ENCODE data around the gene MFGE8. TPM values are rescaled to one million over a fixed set of nuclear protein-coding genes. Genes with fewer than 3 reads are reported as not detected.

Gene MFGE8
- total RNA-seq, 4 donors from 2014 or later: 212 to 664 (median 370) TPM

DNA sequence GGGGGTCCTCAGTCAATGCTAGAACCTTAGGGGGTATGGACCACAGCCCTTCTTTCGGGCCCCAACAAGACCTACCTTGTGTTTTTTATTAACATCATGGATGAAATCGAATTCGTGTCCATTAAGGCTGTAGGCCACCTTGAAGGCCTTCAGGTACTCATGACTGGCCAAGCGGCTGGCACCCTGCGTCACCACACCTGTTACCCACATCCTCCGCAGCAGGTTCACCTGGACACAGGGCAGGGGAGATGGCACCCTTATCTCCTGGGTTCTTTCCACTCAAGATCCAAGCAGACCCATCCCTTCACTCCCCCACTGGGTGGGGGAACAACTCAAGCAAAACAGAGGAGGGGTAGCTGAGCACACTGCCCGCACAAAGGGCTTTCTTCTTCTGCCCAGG lies 6.6 kb downstream of the MFGE8 start:
- Histone ChIP-seq H3K4me3 (no peak overlapping the region), H3K4me1 (peaks cover 11 to 42% of the 10 kb centered on the region in 2 donors), H3K9me3 (no peaks in the 10 kb centered on the region), H3K36me3 (no peaks in the 10 kb centered on the region), H3K27ac (no peak overlapping the region), H3K27me3 (no peaks in the 10 kb centered on the region)
- TF ChIP-seq POLR2A (IDR thresholded peaks at IDR 0.05): no peak
- TF ChIP-seq, protein P1, sequence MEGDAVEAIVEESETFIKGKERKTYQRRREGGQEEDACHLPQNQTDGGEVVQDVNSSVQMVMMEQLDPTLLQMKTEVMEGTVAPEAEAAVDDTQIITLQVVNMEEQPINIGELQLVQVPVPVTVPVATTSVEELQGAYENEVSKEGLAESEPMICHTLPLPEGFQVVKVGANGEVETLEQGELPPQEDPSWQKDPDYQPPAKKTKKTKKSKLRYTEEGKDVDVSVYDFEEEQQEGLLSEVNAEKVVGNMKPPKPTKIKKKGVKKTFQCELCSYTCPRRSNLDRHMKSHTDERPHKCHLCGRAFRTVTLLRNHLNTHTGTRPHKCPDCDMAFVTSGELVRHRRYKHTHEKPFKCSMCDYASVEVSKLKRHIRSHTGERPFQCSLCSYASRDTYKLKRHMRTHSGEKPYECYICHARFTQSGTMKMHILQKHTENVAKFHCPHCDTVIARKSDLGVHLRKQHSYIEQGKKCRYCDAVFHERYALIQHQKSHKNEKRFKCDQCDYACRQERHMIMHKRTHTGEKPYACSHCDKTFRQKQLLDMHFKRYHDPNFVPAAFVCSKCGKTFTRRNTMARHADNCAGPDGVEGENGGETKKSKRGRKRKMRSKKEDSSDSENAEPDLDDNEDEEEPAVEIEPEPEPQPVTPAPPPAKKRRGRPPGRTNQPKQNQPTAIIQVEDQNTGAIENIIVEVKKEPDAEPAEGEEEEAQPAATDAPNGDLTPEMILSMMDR (IDR thresholded peaks at IDR 0.05): no peak
- intact Hi-C loops (cut with DNase I; ENCODE audit: low total_unique reads): loop anchor here (5.0 to 10.0 kb wide), 3 partner anchors 111 to 282 kb away; partner anchors contain the start of gene AEN
- no peak for DNase-seq

DNA sequence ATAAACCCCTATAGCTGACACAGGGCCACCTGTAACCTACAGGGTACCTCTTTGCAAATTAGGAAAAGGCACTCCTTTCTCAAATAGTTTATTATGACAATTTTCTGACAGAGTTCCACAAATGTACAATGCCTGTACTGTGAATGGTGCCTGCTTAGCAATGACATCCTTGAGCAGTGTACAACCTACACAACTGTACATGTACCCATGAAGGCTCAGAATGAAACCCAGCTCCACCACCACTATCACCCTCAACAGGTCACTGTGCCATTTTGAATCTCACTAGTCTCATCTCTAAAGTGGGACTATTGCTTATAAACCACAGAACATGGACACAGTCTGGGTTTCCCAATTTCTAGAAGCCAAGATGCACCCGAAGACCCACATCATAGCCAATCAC lies 7.0 kb downstream of the MFGE8 start:
- H3K4me3 ChIP-seq: no peak overlapping the region
- DNase-seq: no peak
- no peak for TF ChIP-seq POLR2A (IDR thresholded peaks at IDR 0.05)
- TF ChIP-seq, protein P1 (IDR thresholded peaks at IDR 0.05): no peak
- no peaks in the 10 kb centered on the region for H3K36me3 ChIP-seq
- no peaks in the 10 kb centered on the region for H3K9me3 ChIP-seq
- H3K27ac ChIP-seq: peak overlapping the region in 1 of 2 donors; percentile 62
- no peaks in the 10 kb centered on the region for H3K27me3 ChIP-seq
- peaks cover 11 to 42% of the 10 kb centered on the region in 2 donors for H3K4me1 ChIP-seq
- intact Hi-C loops (cut with DNase I; ENCODE audit: low total_unique reads): loop anchor here (5.0 to 10.0 kb wide), 3 partner anchors 111 to 281 kb away; partner anchors contain the start of gene AEN

DNA sequence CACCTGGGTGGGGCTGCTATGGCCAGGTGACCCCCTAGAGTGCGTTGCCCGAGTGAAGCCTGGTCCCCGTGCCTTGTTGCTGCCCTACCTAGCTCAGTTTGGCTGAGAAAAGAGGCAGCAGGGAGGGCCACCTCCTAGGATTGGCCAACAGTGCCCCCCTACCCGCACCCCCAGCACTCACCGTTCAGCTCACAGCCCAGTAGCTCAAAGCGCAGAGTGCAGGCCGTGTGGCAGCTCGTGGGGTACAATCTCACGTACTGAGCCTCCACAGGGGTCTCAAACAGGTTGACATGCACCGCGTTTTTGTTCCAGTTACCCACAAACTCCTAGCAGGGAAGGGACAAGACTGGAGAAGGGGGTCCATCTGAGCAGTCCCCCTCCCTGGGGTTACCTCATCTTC lies 7.6 kb downstream of the MFGE8 start:
- intact Hi-C loops (cut with DNase I; ENCODE audit: low total_unique reads): loop anchor here (5.0 to 10.0 kb wide), 3 partner anchors 112 to 281 kb away; partner anchors contain the start of gene AEN
- H3K4me1 ChIP-seq: peaks cover 11 to 41% of the 10 kb centered on the region in 2 donors
- H3K9me3 ChIP-seq: no peaks in the 10 kb centered on the region
- no peaks in the 10 kb centered on the region for H3K27me3 ChIP-seq
- no peak for TF ChIP-seq POLR2A (IDR thresholded peaks at IDR 0.05)
- TF ChIP-seq, protein P1 (IDR thresholded peaks at IDR 0.05): no peak
- no peaks in the 10 kb centered on the region for H3K36me3 ChIP-seq
- H3K4me3 ChIP-seq: no peak overlapping the region
- DNase-seq: no peak
- H3K27ac ChIP-seq: peak overlapping the region; percentile 11 to 62

DNA sequence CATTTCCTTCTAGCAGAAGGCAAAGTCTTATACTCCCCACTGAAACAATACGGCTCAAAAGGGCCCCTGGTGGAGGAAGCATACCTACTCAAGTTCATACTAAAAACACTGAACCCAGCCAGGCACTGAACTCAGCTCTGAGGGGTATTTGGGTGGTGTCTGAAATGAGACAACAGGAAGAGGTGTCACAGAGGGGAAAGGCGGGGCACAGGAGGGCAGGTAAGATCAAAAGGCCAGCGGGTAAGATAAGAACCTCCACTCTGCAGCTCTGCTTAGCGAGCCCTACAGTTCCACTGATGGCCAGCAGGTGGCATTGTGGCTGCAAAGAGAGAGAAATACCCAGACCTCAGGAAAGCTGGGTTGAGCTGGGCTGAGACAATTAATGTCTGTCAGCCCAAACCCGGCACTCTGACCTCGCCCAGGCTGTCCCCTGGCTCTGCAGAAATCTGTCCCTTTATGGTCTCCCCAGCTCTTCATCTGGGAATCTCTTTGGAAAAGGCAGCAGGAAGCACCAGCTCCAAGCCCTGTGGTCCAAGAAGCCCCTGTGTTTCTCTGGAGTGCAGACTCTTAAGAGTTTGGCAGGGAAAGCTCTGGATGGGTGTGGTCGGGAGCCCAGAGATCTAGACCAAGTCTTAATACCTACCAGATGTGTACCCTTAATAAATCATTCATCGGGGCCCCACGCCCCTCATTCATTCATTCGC lies 8.4 kb downstream of the MFGE8 start:
- TF ChIP-seq, protein P1 (IDR thresholded peaks at IDR 0.05): peak; percentile 95 to 98 (median 97)
- TF ChIP-seq POLR2A (IDR thresholded peaks at IDR 0.05): no peak
- Histone ChIP-seq H3K36me3 (no peaks in the 10 kb centered on the region), H3K4me1 (peaks cover 11 to 35% of the 10 kb centered on the region in 2 donors), H3K27me3 (no peaks in the 10 kb centered on the region), H3K4me3 (no peak overlapping the region), H3K9me3 (no peaks in the 10 kb centered on the region), H3K27ac (peak overlapping the region; percentile 11 to 62)
- intact Hi-C loops (cut with DNase I; ENCODE audit: low total_unique reads): loop anchor here (5.0 to 10.0 kb wide), 3 partner anchors 113 to 280 kb away; partner anchors contain the start of gene AEN
- DNase-seq: peak; percentile 81 to 84

DNA sequence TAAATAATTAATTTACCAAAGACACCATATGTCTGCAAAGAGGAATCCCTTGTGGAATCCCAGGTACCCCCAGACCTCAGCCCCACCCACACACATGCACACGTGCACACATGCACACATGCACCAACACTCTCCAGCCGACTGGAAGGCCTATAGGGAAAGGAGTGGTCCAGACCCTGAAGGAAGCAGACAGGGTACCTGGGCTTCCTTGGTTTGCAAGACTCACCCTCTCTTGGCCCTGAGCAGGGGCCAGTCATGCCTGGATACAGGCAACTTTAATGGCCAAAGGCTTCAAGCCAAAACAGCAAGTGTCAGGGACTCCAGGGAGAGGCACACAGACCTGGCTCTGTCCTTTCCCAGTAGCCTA lies 8.9 kb downstream of the MFGE8 start:
- Histone ChIP-seq H3K36me3 (no peaks in the 10 kb centered on the region), H3K9me3 (no peaks in the 10 kb centered on the region), H3K27me3 (no peaks in the 10 kb centered on the region), H3K4me1 (peaks cover 11 to 35% of the 10 kb centered on the region in 2 donors), H3K4me3 (no peak overlapping the region), H3K27ac (peak overlapping the region in 1 of 2 donors; percentile 62)
- no peak for DNase-seq
- TF ChIP-seq, protein P1 (IDR thresholded peaks at IDR 0.05): no peak
- no peak for TF ChIP-seq POLR2A (IDR thresholded peaks at IDR 0.05)
- intact Hi-C loops (cut with DNase I; ENCODE audit: low total_unique reads): loop anchor here (10.0 kb wide), 2 partner anchors 271 to 279 kb away; partner anchors contain the start of gene AEN

Measured in uterus (tissue), 4 donors.